Duodenal mucosa (tissue), 2 donors: Measurements from ENCODE around the gene SVOP.

Experiments
- H3K27ac ChIP-seq: one replicate; pipeline ENCODE4 v1.7.0; 2013; ENCODE audit warnings: low read depth, low read length
- H3K27me3 ChIP-seq, 2 donors: one replicate each; pipeline ENCODE4 v1.7.0; 2013; ENCODE audit warnings: low read length in 2 of 2, control low read depth in 1 of 2; ENCODE audit not compliant: insufficient read depth in 2 of 2, control insufficient read depth in 1 of 2
- H3K36me3 ChIP-seq, 2 donors: one replicate each; pipeline ENCODE4 v1.7.0; 2013; ENCODE audit warnings: low read length in 2 of 2, control low read depth in 1 of 2; ENCODE audit not compliant: insufficient read depth in 2 of 2, control insufficient read depth in 1 of 2
- H3K4me1 ChIP-seq, 2 donors: one replicate each; pipeline ENCODE4 v1.7.0; 2013; ENCODE audit warnings: low read length in 2 of 2, control low read depth in 1 of 2; ENCODE audit not compliant: insufficient read depth in 2 of 2, control insufficient read depth in 1 of 2
- H3K4me3 ChIP-seq, 2 donors: one replicate each; pipeline ENCODE4 v1.7.0; 2013; ENCODE audit warnings: low read length in 2 of 2, low read depth in 1 of 2
- H3K9ac ChIP-seq, 2 donors: one replicate each; pipeline ENCODE4 v1.7.0; 2013; ENCODE audit warnings: low read length in 2 of 2, low read depth in 1 of 2
- H3K9me3 ChIP-seq, 2 donors: one replicate each; pipeline ENCODE4 v1.7.0; 2013; ENCODE audit warnings: low read length in 2 of 2, control low read depth in 1 of 2; ENCODE audit not compliant: control insufficient read depth in 1 of 2

Gene SVOP

GRCh38 chr12:108939594-108939993 lies 81.3 kb downstream of the SVOP start:
- no peaks in the 10 kb centered on the region for H3K27me3 ChIP-seq
- H3K27ac ChIP-seq, result no peak overlapping the region
- H3K9ac ChIP-seq, result no peak overlapping the region

GRCh38 chr12:108938247-108938924 lies 82.5 kb downstream of the SVOP start:
- Histone ChIP-seq H3K4me1 (peaks cover 0 to 6% of the 10 kb centered on the region in 2 donors), H3K27me3 (no peaks in the 10 kb centered on the region), H3K36me3 (no peaks in the 10 kb centered on the region)

More at GRCh38 chr12:108939594-108939993, 81.3 kb downstream of the SVOP start:
- Histone ChIP-seq H3K4me3 (no peak overlapping the region), H3K4me1 (peaks cover 0 to 6% of the 10 kb centered on the region in 2 donors), H3K9me3 (no peaks in the 10 kb centered on the region), H3K36me3 (no peaks in the 10 kb centered on the region)

GRCh38 chr12:108935159-108935763 lies 85.6 kb downstream of the SVOP start:
- H3K4me1 ChIP-seq, result peaks cover 0 to 6% of the 10 kb centered on the region in 2 donors
- H3K27ac ChIP-seq, result no peak overlapping the region
- no peaks in the 10 kb centered on the region for H3K36me3 ChIP-seq
- no peaks in the 10 kb centered on the region for H3K27me3 ChIP-seq
- no peak overlapping the region for H3K9ac ChIP-seq
- H3K9me3 ChIP-seq, result no peaks in the 10 kb centered on the region
- no peak overlapping the region for H3K4me3 ChIP-seq

More at GRCh38 chr12:108938247-108938924, 82.5 kb downstream of the SVOP start:
- H3K4me3 ChIP-seq, result no peak overlapping the region
- no peaks in the 10 kb centered on the region for H3K9me3 ChIP-seq
- no peak overlapping the region for H3K27ac ChIP-seq
- H3K9ac ChIP-seq, result no peak overlapping the region

- Histone ChIP-seq H3K27ac (no peak overlapping the region), H3K9ac (no peak overlapping the region), H3K36me3 (no peaks in the 10 kb centered on the region), H3K9me3 (no peaks in the 10 kb centered on the region), H3K4me1 (peaks cover 5% of the 10 kb centered on the region in 2 donors), H3K4me3 (no peak overlapping the region), H3K27me3 (no peaks in the 10 kb centered on the region)
These were observed 86.9 kb downstream of the SVOP start for GRCh38 chr12:108933949-108934348.

- Histone ChIP-seq H3K27ac (no peak overlapping the region), H3K36me3 (no peaks in the 10 kb centered on the region), H3K4me1 (peaks cover 0 to 5% of the 10 kb centered on the region in 2 donors), H3K27me3 (no peaks in the 10 kb centered on the region), H3K9me3 (no peaks in the 10 kb centered on the region), H3K4me3 (no peak overlapping the region), H3K9ac (no peak overlapping the region)
These were observed 90.1 kb downstream of the SVOP start for GRCh38 chr12:108930756-108931155.

GRCh38 chr12:108930155-108930554 lies 90.7 kb downstream of the SVOP start:
- no peak overlapping the region for H3K9ac ChIP-seq

GRCh38 chr12:108928695-108929094 lies 92.2 kb downstream of the SVOP start:
- Histone ChIP-seq H3K9ac (no peak overlapping the region), H3K4me1 (peaks cover 0 to 5% of the 10 kb centered on the region in 2 donors), H3K36me3 (no peaks in the 10 kb centered on the region), H3K4me3 (no peak overlapping the region), H3K9me3 (no peaks in the 10 kb centered on the region), H3K27me3 (no peaks in the 10 kb centered on the region), H3K27ac (no peak overlapping the region)

More at GRCh38 chr12:108930155-108930554, 90.7 kb downstream of the SVOP start:
- no peaks in the 10 kb centered on the region for H3K36me3 ChIP-seq
- peaks cover 0 to 5% of the 10 kb centered on the region in 2 donors for H3K4me1 ChIP-seq
- H3K27me3 ChIP-seq, result no peaks in the 10 kb centered on the region
- H3K27ac ChIP-seq, result no peak overlapping the region
- no peak overlapping the region for H3K4me3 ChIP-seq
- H3K9me3 ChIP-seq, result no peaks in the 10 kb centered on the region

GRCh38 chr12:108922918-108923317 lies 98.0 kb downstream of the SVOP start:
- Histone ChIP-seq H3K36me3 (no peaks in the 10 kb centered on the region), H3K4me1 (no peaks in the 10 kb centered on the region), H3K4me3 (no peak overlapping the region), H3K9ac (no peak overlapping the region), H3K27ac (no peak overlapping the region), H3K9me3 (peaks cover 0 to 3% of the 10 kb centered on the region in 2 donors), H3K27me3 (no peaks in the 10 kb centered on the region)

- no peak overlapping the region for H3K9ac ChIP-seq
- no peak overlapping the region for H3K27ac ChIP-seq
- no peaks in the 10 kb centered on the region for H3K27me3 ChIP-seq
- H3K4me1 ChIP-seq, result no peaks in the 10 kb centered on the region
- H3K36me3 ChIP-seq, result no peaks in the 10 kb centered on the region
- no peak overlapping the region for H3K4me3 ChIP-seq
- H3K9me3 ChIP-seq, result peaks cover 0 to 3% of the 10 kb centered on the region in 2 donors
These were observed 98.9 kb downstream of the SVOP start for GRCh38 chr12:108921946-108922345.

GRCh38 chr12:108918960-108919642 lies 101.8 kb downstream of the SVOP start:
- Histone ChIP-seq H3K9me3 (peaks cover 0 to 3% of the 10 kb centered on the region in 2 donors), H3K27ac (no peak overlapping the region), H3K9ac (no peak overlapping the region), H3K4me1 (no peaks in the 10 kb centered on the region), H3K36me3 (no peaks in the 10 kb centered on the region), H3K4me3 (no peak overlapping the region), H3K27me3 (no peaks in the 10 kb centered on the region)
